PC-9 (cell line): ENCODE measurements around the gene TSPYL4. TPM values are rescaled to one million over a fixed set of nuclear protein-coding genes. Genes with fewer than 3 reads are reported as not detected.
A peak's percentile ranks its signal among the peaks of the same experiment; 100 is the strongest.

Experiments
- BruUV-seq: library from RNA; stranded (reverse); fragments of 400-500 nt; replicated peaks from 2 replicates; lab custom pipeline; 2021; lab: Mats Ljungman, UMichigan
- CTCF ChIA-PET: fragments of 300-600 bp; sonication (Branson Sonifier 250); formaldehyde crosslinking; loops from one replicate; lab custom pipeline; 2022; ENCODE audit warnings: antibody characterized with exemption; lab: Charles Lee
- POLR2A ChIA-PET: fragments of 300-600 bp; sonication (Branson Sonifier 250); formaldehyde crosslinking; loops from one replicate; lab custom pipeline; 2022; ENCODE audit warnings: antibody characterized with exemption; ENCODE audit not compliant: unreplicated experiment; lab: Charles Lee
- DNase-seq, 2 experiments: peaks; one replicate each; pipeline versions ENCODE4 v3.0.0 to v3.0.0-alpha.2; 2015 to 2022; ENCODE audit warnings: mixed read lengths in 1 of 2
- H2AFZ ChIP-seq: fragments of 200-600 bp; sonication (generic); 2 replicates; pipeline ENCODE4 v1.8.1; 2017; ENCODE audit warnings: antibody characterized with exemption
- H3F3A ChIP-seq: fragments of 200-600 bp; sonication (generic); 2 replicates; pipeline ENCODE4 v1.8.1; 2017; ENCODE audit warnings: antibody characterized with exemption, mild to moderate bottlenecking, low read depth; ENCODE audit not compliant: insufficient read depth
- H3K27ac ChIP-seq: fragments of 200-600 bp; sonication (generic); 2 replicates; pipeline ENCODE4 v1.6.1; 2016; ENCODE audit warnings: mixed run types
- H3K27me3 ChIP-seq: fragments of 200-600 bp; sonication (generic); 2 replicates; pipeline ENCODE4 v1.6.1; 2016; ENCODE audit warnings: low read depth, mixed run types; ENCODE audit not compliant: insufficient read depth
- H3K36me3 ChIP-seq: fragments of 200-600 bp; sonication (generic); 2 replicates; pipeline ENCODE4 v1.6.1; 2016; ENCODE audit warnings: low read depth, mixed run types
- H3K4me1 ChIP-seq: fragments of 200-600 bp; sonication (generic); replicated peaks from 2 replicates; pipeline ENCODE4 v1.6.1; 2016; ENCODE audit warnings: mixed run types; ENCODE audit not compliant: insufficient read depth
- H3K4me2 ChIP-seq: fragments of 200-600 bp; sonication (generic); 2 replicates; pipeline ENCODE4 v1.6.1; 2017; ENCODE audit warnings: mixed run types
- H3K4me3 ChIP-seq: fragments of 200-600 bp; sonication (generic); 2 replicates; pipeline ENCODE4 v1.6.1; 2016; ENCODE audit warnings: mixed run types
- H3K79me2 ChIP-seq: fragments of 200-600 bp; sonication (generic); 2 replicates; pipeline ENCODE4 v1.6.1; 2017; ENCODE audit warnings: low read depth, mixed run types
- H3K9me2 ChIP-seq: fragments of 200-600 bp; sonication (generic); 2 replicates; pipeline ENCODE4 v1.8.1; 2017; ENCODE audit warnings: mild to moderate bottlenecking; ENCODE audit not compliant: insufficient read depth
- H3K9me3 ChIP-seq: fragments of 200-600 bp; sonication (generic); 2 replicates; pipeline ENCODE4 v1.8.1; 2016; ENCODE audit warnings: low read depth; ENCODE audit not compliant: insufficient read depth
- H4K20me1 ChIP-seq: fragments of 200-600 bp; sonication (generic); 2 replicates; pipeline ENCODE4 v1.8.1; 2017; ENCODE audit not compliant: insufficient read depth
- CTCF ChIP-seq: fragments of 200-600 bp; sonication (generic); conservative IDR thresholded peaks from 2 replicates; pipeline ENCODE4 v1.6.1; 2017; ENCODE audit warnings: mixed run types, antibody characterized with exemption, mild to moderate bottlenecking, moderate library complexity
- EZH2 ChIP-seq: fragments of 200-600 bp; sonication (generic); IDR thresholded peaks from 2 replicates; pipeline ENCODE4 v1.8.0; 2017; ENCODE audit warnings: antibody characterized with exemption, low read depth
- intact Hi-C: fragments of 100-400 bp; cut with micrococcal nuclease; formaldehyde crosslinking; loops from one replicate; pipeline ENCODE4 v1.10.0; 2022; ENCODE audit not compliant: unreplicated experiment
- total RNA-seq: library from RNA; stranded (reverse); gene quantifications from 2 replicates; pipeline ENCODE4 v1.2.3, GENCODE V29; 2021

Gene TSPYL4
- total RNA-seq, 1 experiment from 2014 or later: 10.9 TPM

- H3K9me2 ChIP-seq: no peaks in the 10 kb centered on the region
- CTCF ChIA-PET: interaction anchor here (0.7 to 1.7 kb wide), 12 partner anchors 9 to 356 kb away, joined by 3 to 16 read pairs (median 6); partner anchors contain the start of gene TSPYL1
- H3K4me3 ChIP-seq: no peak overlapping the region
- peaks cover 8% of the 10 kb centered on the region; the same call in 1 of the 2 replicates for H3K9me3 ChIP-seq
- no TSS peak for BruUV-seq
- POLR2A ChIA-PET: interaction anchor here (0.7 kb wide), 1 partner anchor 9 kb away, joined by 3 read pairs; no protein-coding TSS in a partner anchor
- no peaks in the 10 kb centered on the region for H3K79me2 ChIP-seq
- no peak overlapping the region for H3K4me2 ChIP-seq
- no peak overlapping the region for H3K27ac ChIP-seq
- TF ChIP-seq CTCF: no peak
- no peak for TF ChIP-seq EZH2
- H3K4me1 ChIP-seq: peaks cover 6% of the 10 kb centered on the region; the same call in 1 of the 2 replicates
- DNase-seq: peak in 1 of 2 experiments; percentile 46
- H4K20me1 ChIP-seq: no peaks in the 10 kb centered on the region
- H3K27me3 ChIP-seq: no peaks in the 10 kb centered on the region
- H3F3A ChIP-seq: 0 out of 2 replicates have a peak, but pooled peaks cover 8% of the 10 kb centered on the region
- peaks cover 3% of the 10 kb centered on the region for H3K36me3 ChIP-seq
- intact Hi-C loops: loop anchor here (1.0 to 2.0 kb wide), 4 partner anchors 293 to 701 kb away; no protein-coding TSS in a partner anchor
- H2AFZ ChIP-seq: no peak overlapping the region
Observed at GRCh38 chr6:116267836-116268588, 14.1 kb upstream of the TSPYL4 start.

- ChIA-PET POLR2A (no interaction called here), CTCF (no interaction called here)
- Histone ChIP-seq H3K36me3 (no peaks in the 10 kb centered on the region; the same call in none of the 2 replicates), H3F3A (0 out of 2 replicates have a peak, but pooled peaks cover 6% of the 10 kb centered on the region), H3K4me3 (no peak overlapping the region), H3K4me1 (peaks cover 6% of the 10 kb centered on the region; the same call in 1 of the 2 replicates), H3K4me2 (no peak overlapping the region), H3K79me2 (no peaks in the 10 kb centered on the region), H4K20me1 (no peaks in the 10 kb centered on the region), H3K9me2 (no peaks in the 10 kb centered on the region), H3K27ac (no peak overlapping the region), H3K27me3 (no peaks in the 10 kb centered on the region), H2AFZ (no peak overlapping the region), H3K9me3 (peaks cover 14% of the 10 kb centered on the region; the same call in 1 of the 2 replicates)
- BruUV-seq: no TSS peak
- intact Hi-C loops: no loop called here
- no peak for TF ChIP-seq CTCF
- TF ChIP-seq EZH2: no peak
- DNase-seq: no peak
Observed at GRCh38 chr6:116266803-116267202, 12.9 kb upstream of the TSPYL4 start.

GRCh38 chr6:116265041-116265829, 11.4 kb upstream of the TSPYL4 start:
- Histone ChIP-seq H3K9me2 (no peaks in the 10 kb centered on the region), H3K36me3 (no peaks in the 10 kb centered on the region; the same call in none of the 2 replicates), H3K4me3 (no peak overlapping the region), H3K27me3 (no peaks in the 10 kb centered on the region), H3K4me2 (no peak overlapping the region), H3K4me1 (peaks cover 6% of the 10 kb centered on the region; the same call in 1 of the 2 replicates), H2AFZ (no peak overlapping the region), H3K9me3 (peaks cover 14% of the 10 kb centered on the region; the same call in 1 of the 2 replicates), H4K20me1 (no peaks in the 10 kb centered on the region), H3K27ac (no peak overlapping the region), H3K79me2 (no peaks in the 10 kb centered on the region), H3F3A (0 out of 2 replicates have a peak, but pooled peaks cover 6% of the 10 kb centered on the region)
- intact Hi-C loops: no loop called here
- ChIA-PET CTCF (interaction anchor here (0.5 to 0.6 kb wide), 2 partner anchors 174 to 204 kb away, joined by 3 to 8 read pairs; no protein-coding TSS in a partner anchor), POLR2A (no interaction called here)
- peak in 1 of 2 experiments; percentile 34 for DNase-seq
- no TSS peak for BruUV-seq
- TF ChIP-seq CTCF: no peak
- no peak for TF ChIP-seq EZH2
